PFSK-1 (cell line): ENCODE data around the gene NOTO.

Source experiments
- FOXP2 ChIP-seq: optimal IDR thresholded peaks from 2 replicates; pipeline ENCODE3; 2011; ENCODE audit warnings: borderline replicate concordance, control low read depth, inconsistent platforms; ENCODE audit not compliant: insufficient read depth; ENCODE audit errors: extremely low read length, extremely low read depth
- POLR2AphosphoS5 ChIP-seq: IDR thresholded peaks from 2 replicates; pipeline ENCODE4 v1.6.1; 2012; ENCODE audit warnings: low read depth, mild to moderate bottlenecking, control low read depth, low read length, moderate library complexity
- REST ChIP-seq, 2 experiments: IDR thresholded peaks; 2 replicates each; pipeline versions ENCODE4 v1.6.1 to v1.8.0; 2011 to 2012; ENCODE audit warnings: low read depth in 2 of 2, low read length in 2 of 2, control low read depth in 1 of 2, inconsistent platforms in 1 of 2, mild to moderate bottlenecking in 1 of 2, moderate library complexity in 1 of 2; ENCODE audit not compliant: insufficient read depth in 1 of 2
- SIN3A ChIP-seq: IDR thresholded peaks from 2 replicates; pipeline ENCODE4 v1.6.1; 2012; ENCODE audit warnings: mild to moderate bottlenecking, low read length, moderate library complexity, borderline replicate concordance; ENCODE audit not compliant: insufficient read depth
- TAF1 ChIP-seq: IDR thresholded peaks from 2 replicates; pipeline ENCODE4 v1.6.1; 2012; ENCODE audit warnings: low read length, control low read depth, borderline replicate concordance; ENCODE audit not compliant: insufficient read depth

GRCh38 chr2:73187549-73187948 is 14.8 kb upstream of the NOTO start:
- TF ChIP-seq POLR2AphosphoS5 (no peak), TAF1 (no peak), SIN3A (no peak), REST (IDR thresholded peaks at IDR 0.05; ENCODE audit: insufficient read depth in 1 of 2, low read depth in 2 of 2, low read length in 2 of 2) (no peak), FOXP2 (no peak)
